Stimulated activated CD8-positive, alpha-beta memory T cell treated with anti-CD3 and anti-CD28 coated beads, Interleukin-12 subunit alpha, Interleukin-12 subunit beta, amount 100 ng/mL, for 24 hours (primary cell): ENCODE measurements around the gene CD3E.
"Not testable (repeated sequence)": the region's sequence is repeated elsewhere in the genome, so short reads cannot be mapped to it uniquely, and the experiment has no call there.

Experiments used
- DNase-seq: peaks from one replicate; pipeline ENCODE4 v3.0.0-alpha.2; 2020; ENCODE audit errors: extremely low read depth

CD3E gene

DNA sequence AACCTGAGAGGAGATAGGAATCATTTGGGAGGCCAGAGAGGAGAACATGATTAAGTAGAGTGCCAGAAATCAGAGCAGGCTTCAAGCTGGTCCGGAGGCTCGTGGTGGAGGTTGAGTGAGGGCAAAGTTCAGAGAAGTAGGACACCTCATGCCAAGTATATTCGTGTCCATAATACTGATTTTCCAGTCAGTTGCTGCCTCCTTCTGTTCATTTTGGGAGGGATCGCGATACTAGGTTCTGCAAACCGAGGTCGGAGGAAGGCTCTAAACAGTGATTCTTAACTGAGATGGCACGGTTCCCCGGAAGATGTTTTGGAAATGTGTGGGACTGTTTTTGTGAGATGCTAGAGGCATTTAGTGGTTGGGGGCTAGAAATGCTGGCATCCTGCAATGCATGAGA lies 13.6 kb upstream of the CD3E start:
- no peak for DNase-seq

DNA sequence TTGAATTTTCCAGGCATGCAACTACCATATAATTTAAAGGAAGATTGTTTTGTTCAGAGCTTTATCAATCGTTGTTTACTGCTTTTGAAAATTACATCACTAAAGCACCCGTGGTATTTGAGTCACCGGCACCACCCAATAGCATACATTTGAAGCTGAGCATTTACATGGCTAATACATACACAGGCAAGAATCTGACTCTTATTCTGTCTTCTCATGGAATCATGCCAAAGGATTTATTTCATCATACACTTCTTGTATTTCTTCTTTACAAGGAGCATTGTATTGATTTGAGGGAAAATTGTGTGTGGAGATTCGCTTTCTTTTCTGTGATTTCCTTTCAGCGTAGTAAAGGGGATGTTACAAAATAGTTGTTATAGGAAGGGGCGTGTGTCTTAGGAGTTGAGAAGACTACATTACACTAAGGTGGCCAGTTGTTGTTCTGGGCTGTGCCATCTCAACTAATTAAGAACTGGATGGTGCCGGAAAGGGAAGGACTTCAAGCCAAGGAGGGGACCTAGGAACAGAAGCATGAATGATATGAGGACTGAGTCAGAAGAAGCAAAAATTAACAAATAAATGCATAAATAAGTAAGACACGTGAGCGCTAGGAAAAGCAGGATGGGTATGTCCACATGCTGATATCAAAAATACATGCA lies 12.9 kb upstream of the CD3E start:
- DNase-seq: no peak

DNA sequence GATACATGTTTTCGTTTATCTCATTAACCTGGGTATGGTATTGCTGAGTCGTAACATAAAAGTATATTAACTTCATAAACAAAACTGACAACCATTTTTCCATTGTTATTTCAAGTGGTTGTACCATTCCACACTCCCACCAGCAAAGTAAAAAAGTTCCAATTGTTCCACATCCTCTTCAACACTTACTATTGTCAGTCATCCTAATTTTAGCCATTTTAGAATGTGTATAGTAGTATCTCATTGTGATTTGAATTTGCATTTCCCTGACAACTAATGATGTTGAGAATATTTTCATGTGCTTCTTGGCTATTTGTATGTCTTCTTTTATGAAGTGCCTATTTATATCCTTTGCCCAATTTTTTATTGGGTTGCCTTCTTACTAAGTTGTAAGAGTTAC lies 10.5 kb upstream of the CD3E start:
- DNase-seq: no peak

DNA sequence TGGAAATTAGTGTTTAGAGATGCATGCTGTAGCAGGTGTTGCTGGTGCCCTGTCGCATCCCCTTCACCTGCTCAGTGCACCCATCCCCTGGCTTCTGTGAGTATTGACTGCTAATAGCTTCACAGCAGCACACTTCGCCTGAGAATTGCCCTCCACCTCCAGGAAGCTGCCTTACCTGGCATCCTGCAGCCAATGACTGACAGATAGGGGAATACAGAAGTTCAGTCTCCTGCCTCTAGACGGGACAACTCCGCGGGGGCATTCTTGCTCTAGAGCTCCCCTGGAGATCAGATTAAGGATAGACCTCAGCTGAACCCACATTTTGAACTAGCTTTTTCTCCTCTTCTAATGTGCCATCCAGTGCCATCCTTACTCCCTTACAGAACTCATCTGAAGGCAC lies 9.3 kb upstream of the CD3E start:
- DNase-seq: no peak

DNA sequence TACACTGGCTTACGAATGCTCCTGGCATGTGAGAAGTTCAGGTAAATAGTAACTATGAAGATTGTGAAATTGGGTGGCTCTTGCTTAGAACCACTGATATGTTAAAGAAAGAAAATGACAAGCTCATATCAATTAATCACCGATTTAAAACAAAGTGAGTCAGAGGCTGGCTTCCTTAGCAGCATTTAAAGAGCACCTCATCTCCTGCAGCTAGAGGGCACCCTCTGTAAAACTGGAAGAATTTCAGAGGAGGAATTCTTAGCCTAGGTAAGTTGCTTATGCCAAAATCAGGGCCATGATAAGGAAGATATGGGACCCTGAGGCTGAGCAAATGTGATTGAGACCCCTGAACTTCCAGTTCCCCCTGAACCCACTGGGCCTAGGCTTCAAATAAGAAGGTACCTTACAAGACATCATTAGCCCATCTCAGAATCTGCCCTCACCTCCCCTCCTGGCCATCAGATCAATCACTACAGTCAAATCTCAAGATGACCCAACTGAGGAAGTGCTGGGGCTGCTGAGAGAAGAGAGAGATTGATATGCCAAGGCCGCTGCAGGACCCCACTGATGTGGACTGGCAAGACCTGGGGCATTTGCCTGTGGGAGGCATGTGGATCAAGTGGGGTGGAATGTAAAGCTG lies 8.6 kb upstream of the CD3E start:
- no peak for DNase-seq

DNA sequence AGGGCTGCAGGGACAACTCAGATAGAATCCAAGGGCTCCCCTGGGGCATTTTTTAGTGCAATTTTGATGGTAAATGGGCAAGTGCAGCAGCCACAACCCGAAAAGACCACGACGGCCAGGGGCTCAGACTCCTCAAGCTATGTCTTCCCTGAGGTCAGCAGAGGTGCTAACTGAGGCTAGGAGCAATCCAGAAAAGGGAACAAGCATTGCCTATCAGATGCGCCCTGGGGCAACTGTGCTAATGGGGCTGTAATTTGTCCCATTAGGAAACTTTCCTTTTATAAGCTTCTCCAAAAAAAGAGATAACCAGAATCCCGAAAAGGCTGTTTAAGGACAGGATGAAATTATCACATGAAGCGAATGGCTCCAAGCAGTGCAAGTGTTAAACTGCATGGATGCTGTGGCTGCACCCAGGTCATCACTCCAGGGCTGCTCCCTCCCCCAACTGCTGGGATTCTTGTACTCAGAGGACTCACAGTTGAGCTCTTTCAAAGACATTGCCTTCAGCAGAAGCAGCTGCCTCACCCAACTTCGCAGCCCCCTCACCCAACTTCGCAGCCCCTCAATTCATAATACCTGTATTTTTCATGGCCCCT lies 2.8 kb upstream of the CD3E start:
- no peak for DNase-seq

DNA sequence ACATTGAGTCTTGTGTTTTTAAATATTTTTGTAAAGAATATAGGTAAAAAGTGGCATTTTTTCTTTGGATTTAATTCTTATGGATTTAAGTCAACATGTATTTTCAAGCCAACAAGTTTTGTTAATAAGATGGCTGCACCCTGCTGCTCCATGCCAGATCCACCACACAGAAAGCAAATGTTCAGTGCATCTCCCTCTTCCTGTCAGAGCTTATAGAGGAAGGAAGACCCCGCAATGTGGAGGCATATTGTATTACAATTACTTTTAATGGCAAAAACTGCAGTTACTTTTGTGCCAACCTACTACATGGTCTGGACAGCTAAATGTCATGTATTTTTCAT lies 333 bp upstream of the CD3E start:
- DNase-seq: no peak

DNA sequence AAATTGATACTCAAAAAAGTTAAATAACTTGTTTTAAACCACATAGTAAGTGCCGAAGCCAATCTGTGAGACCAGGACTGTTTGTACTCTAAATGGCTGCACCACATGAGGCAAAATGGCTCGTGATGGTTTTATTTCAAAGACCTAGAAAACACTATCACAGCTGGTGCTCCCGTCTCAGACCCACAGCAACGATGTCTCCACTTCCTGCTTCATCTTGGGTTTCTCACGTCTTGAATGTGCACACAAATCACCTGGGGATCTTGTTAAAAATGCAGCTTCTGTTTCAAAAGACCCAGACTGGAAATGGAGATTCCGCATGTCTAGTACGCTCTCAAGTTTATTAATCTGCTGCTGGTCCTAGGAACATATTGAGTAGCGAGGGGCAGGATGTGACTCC lies 1.2 kb downstream of the CD3E start:
- no peak for DNase-seq

DNA sequence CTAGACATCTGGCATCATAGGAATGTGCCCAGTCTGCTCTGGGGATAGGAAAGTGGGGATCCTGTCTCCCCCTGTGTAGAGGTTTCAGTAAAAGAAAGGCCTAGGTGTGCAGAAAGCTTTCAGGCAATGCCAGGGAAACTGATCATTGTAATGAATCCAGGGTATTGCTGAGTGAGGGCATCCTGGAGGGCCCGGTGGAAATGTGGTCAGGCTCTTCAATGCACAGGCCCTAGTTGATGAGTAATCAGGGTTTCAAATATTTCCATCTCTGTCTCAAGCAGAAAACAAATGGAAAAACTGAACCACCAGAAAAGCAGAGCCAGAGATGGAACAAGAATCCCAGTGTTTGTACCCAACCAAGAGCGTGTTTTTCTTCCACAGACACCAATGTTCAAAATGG lies 2.0 kb downstream of the CD3E start:
- no peak for DNase-seq

DNA sequence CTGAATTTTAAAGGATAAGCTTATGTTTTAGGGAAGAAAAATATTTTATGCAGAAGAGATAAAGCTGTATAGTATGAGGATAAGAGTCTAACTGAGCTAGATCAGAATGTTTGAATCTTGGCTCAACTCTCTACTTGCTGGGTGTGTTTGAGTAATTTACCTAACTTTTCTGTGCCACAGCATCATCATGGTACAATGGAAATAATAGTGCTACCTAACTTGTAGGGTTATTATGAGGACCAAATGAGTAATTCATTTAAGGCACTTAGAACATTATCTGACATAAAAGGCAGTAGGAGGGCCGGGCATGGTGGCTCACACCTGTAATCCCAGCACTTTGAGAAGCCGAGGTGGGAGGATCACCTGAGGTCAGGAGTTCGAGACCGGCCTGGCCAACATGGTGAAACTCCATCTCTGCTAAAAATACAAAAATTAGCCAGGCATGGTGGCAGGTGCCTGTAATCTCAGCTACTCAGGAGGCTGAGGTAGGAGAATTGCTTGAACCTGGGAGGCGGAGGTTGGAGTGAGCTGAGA lies 4.5 kb downstream of the CD3E start:
- not testable (repeated sequence) for DNase-seq

DNA sequence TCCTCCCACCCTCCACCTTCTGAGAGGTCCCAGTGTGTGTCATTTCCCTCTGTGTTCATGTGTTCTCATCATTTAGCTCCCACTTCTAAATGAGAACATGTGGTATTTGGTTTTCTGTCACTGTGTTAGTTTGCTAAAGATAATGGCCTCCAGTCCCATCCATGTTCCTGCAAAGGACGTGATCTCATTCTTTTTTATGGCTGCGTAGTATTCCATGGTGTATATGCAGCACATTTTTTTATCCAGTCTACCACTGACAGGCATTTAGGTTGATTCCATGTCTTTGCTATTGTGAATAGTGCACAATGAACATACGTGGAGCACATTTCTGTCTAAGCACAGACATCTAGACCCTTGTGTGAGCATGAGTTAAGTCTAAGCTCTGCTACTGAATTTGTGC lies 5.7 kb downstream of the CD3E start:
- no peak for DNase-seq

DNA sequence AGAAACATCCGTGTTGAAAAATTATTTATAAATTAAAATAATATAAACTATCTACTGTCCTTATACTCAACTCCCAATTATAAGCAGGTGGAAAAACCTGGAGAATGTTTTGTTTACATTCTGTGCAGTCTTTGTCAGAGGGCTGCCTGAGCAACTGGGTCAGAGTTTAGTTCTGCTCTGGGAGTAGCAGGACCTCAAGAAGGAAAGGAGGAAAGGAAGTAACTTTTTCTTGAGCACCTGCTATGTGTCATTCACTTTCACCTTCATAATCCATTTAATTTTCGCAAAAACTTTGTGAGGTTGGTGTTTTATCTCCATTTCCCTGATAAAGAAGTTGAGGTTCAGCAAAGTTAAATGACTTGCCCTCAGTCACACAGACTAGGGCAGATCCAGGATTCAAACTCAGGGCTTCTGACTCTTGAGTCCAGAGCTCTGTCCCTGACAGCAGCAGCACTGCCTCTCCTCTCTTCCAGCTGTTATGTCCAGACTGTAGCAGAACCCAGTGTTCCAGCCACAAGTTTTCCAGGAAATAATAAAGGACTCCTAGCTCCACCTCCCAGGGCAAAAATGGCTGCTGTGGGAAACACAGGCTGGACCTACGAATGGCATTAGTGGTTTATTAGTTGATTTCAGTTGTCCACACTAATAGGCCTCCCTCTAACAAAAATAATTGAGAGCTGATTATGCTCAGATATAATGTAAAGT lies 6.4 kb downstream of the CD3E start:
- no peak for DNase-seq

DNA sequence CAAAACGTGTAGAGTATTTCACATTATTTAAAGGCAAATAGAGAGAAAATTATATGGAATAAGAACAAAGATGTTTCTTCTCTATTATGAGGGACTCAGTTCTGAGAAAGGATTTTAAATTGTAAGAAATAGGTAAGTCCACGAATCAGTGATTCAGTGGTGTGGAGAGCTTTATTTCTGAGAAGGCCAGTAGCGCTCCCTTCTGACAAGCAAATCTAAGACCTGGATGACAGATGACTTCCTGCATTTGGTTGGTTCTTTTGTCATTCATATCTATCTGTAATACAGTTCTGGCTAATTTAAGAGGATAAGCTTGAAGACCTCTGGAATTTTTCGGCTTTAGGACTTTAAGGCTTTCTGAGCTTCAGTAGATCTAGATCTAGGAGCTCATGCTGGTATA lies 7.0 kb downstream of the CD3E start:
- DNase-seq: no peak

DNA sequence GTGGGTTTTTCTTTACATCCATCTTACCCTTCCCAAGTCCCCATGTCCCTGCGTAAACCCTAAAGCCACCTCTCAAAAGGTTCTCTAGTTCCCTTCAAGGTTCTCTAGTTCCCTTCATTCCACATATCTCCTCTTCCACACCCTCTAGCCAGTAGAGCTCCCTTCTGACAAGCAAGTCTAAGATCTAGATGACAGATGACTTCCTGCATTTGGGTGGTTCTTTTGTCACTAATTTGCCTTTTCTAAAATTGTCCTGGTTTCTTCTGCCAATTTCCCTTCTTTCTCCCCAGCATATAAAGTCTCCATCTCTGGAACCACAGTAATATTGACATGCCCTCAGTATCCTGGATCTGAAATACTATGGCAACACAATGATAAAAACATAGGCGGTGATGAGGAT lies 7.8 kb downstream of the CD3E start:
- DNase-seq: no peak

DNA sequence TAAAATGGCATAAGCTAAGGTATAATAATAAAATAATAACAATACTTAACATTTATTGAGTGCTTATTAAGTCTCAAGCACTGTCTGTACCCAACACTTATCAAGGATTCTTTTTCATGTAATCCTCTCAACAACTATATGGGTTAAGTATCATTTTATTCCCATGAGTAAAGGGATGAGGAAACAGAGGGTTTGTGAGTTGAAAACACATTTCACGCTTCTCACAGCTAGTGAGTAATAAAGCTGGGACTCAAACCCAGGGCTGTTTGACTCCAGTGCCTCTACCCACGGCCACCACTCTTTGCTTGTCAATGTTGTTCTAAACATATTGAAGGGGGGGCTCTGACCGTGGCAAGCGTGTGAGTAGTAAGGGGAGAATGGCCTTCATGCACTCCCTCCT lies 8.7 kb downstream of the CD3E start:
- no peak for DNase-seq

DNA sequence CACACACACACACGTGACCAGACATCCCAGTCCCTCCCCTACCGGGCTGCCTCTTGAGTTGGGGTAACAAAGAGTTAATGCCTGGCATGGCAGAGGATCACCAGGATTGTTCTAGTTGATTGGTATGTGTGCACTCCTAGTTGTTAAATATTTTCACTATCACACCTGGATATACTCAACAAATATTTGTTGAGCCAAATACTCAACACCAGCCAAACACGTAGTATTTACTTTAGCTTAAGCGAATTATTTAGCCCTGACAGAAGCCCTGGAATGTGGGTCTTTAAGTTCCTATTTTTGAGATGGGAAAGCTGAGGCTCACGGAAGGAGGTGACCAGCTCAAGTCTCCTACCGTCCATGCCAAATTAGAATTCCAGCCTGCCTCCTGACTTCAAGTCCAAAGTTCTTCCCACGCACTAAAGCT lies 10.5 kb downstream of the CD3E start:
- no peak for DNase-seq

DNA sequence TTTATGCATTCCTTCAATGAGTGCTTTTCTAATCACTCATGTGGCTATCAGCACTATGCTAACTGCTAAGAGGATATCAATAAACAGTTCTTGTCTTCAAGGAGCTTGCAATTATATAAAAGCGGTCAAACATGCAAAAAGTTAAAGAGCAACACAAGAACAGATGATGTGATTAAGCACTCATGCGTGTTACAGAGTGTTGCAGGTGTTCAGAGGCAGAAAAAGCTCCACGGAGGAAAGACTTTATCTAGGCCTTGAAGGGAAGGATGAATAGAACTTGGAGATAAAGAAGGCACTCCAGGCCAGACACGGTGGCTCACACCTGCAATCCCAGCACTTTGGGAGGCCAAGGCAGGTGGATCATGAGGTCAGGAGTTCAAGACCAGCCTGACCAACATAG lies 13.6 kb downstream of the CD3E start:
- no peak for DNase-seq

DNA sequence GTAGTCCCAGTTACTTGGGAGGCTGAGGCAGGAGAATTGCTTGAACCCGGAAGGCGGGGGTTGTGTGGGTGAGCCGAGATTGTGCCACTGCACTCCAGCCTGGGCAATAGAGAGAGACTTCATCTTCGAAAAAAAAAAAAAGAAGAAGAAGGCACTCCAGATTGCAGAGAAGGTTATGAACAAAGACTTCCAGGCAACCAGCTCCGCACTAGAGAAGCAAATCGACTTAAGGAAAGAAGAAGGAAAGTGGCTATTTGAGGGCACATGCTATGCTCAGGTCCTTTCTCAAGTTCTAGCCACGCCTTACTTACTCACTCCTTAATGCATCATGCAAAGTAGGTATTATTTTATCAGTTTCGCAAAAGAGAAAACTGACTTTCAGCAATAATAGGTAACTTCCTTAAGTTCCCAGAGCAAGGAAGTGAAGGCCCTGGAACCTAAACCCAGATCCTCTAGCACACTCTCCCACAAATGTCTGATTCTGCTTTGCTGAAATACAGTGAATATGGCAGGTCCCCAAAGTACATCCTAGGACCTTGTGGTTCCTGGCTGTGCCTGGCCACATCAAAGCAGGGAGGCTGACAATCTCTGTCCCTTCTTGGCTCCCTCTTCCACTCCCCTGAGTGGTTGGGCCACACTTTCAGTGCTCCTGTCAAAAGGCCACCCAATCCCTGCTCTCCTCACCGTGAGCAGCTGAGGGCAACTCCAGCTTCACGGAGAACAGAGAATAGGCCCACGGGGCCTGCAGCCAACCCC lies 14.2 kb downstream of the CD3E start:
- DNase-seq: no peak

DNA sequence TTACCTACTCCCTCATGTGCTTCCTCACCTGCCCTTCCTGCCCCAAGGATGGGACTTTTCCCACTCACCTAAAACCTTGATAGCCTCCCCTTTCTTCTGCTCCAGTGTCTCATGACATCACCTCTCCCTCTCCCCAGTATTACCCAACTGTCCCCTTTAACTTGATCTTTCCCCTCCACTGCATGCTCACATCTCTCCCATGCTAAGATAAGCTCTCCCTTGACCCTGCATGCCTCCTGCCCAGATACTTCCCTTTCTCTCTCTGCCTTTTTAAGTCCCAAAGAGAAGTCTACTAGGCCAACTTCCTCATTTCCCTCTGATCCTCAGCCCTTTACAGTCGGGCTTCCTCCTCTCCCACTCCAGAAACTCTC lies 14.8 kb downstream of the CD3E start:
- DNase-seq: no peak

DNA sequence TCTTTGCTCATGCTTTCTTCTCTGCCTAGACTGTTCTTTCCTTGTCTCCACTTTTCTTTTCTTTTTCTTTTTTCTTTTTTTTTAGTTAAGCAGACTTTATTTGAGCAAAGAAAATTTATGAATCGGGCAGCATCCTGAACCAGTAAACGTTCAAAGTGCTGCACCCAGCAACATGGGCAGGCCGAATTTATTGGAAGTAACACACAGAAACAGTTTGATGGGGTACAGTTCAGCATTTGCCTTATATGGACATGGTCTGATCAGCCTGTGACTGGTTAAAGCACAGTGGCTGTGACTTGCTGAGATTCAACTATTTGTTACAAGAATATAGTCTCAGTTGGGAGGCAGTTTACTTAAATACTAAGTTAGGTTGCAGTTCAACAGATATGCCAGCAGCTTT lies 16.0 kb downstream of the CD3E start:
- no peak for DNase-seq

DNA sequence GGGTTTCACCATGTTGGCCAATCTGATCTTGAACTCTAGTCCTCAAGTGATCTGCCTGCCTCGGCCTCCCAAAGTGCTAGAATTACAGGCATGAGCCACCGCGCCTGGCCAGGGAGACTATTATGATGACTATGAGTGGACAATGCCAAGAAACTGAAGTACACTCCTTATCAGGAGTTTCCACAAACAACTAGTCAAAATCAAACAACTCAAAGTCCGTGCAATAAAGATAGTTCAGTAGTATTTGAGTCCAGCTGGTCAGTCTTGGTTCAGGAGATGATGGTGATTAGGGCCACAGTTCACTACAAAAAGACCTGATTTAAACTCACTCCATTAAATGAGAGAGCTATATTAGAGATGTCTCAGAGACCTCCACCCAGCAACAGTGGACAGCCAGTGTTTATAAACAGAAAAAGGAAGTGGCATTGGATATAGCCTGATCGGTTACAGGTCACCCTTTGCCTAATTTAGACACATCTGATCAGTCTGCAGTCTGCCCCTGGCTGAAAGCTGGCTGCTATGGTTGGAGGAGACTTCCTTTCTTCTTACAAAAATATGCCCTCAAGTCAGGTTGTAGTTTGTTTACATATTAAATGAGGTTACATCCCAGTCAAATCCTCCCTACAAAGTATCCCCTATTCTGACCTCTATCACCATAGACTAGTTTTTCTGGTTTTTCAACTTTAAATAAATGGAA lies 17.0 kb downstream of the CD3E start:
- no peak for DNase-seq

DNA sequence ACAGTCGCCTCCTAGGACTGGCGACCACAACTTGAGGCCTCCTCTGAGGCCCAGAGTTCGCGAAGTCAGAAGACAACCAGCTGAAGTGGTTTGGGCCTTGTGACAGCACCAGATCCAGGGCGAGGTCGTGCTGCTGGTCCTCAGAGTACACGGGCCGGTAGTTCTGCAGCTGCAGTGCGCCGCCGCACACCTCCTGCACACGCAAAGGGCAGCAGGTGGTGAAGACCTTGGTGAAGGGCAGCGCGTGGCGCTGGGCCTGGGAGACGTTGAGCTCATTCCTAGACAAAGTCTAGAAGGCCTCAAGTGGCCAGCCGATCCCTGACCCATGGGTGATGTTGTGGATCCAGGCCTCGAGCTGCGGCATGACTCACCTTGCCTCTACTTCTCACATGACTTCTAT lies 18.2 kb downstream of the CD3E start:
- DNase-seq: no peak
